Ovary (tissue), 3 donors: ENCODE results near the gene STUB1.

Source experiments
- EP300 ChIP-seq: sonication (generic); formaldehyde crosslinking; IDR thresholded peaks from one replicate; pipeline ENCODE4 v1.6.1; 2017; ENCODE audit warnings: antibody characterized with exemption
- POLR2A ChIP-seq: fragments of 450-650 bp; IDR thresholded peaks from one replicate; pipeline ENCODE4 v1.6.1; 2017; ENCODE audit warnings: antibody characterized with exemption, mild to moderate bottlenecking, moderate library complexity
- TF ChIP-seq, protein P1 (sequence below), 3 donors: fragments of 450-650 bp in 2 of 3; fragments of 200-600 bp in 1 of 3; IDR thresholded peaks; one replicate each; pipeline versions ENCODE4 v1.5.1 to v1.8.0; 2016 to 2022; ENCODE audit warnings: antibody characterized with exemption in 3 of 3, mild to moderate bottlenecking in 1 of 3
- donor health status: DM: no; HTN: no; CAD: no.

- TF ChIP-seq POLR2A (no peak), EP300 (no peak)
- TF ChIP-seq, protein P1, sequence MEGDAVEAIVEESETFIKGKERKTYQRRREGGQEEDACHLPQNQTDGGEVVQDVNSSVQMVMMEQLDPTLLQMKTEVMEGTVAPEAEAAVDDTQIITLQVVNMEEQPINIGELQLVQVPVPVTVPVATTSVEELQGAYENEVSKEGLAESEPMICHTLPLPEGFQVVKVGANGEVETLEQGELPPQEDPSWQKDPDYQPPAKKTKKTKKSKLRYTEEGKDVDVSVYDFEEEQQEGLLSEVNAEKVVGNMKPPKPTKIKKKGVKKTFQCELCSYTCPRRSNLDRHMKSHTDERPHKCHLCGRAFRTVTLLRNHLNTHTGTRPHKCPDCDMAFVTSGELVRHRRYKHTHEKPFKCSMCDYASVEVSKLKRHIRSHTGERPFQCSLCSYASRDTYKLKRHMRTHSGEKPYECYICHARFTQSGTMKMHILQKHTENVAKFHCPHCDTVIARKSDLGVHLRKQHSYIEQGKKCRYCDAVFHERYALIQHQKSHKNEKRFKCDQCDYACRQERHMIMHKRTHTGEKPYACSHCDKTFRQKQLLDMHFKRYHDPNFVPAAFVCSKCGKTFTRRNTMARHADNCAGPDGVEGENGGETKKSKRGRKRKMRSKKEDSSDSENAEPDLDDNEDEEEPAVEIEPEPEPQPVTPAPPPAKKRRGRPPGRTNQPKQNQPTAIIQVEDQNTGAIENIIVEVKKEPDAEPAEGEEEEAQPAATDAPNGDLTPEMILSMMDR (IDR thresholded peaks at IDR 0.05), result no peak
Observed at GRCh38 chr16:693364-693763, 13.2 kb downstream of the STUB1 start.
